Transverse colon (tissue), 4 donors: ENCODE measurements around the gene GOLGA8R.
"Not testable (repeated sequence)": the region's sequence is repeated elsewhere in the genome, so short reads cannot be mapped to it uniquely, and the experiment has no call there.

ENCODE experiments used
- CTCF ChIP-seq, 5 experiments: fragments of 200-600 bp in 3 of 5; fragments of 450-650 bp in 2 of 5; sonication (generic) in 3 of 5; IDR thresholded peaks; 1 replicate in 2 of 5; 2 replicates in 3 of 5; pipeline ENCODE4 v1.5.1; 2016 to 2017; ENCODE audit warnings: antibody characterized with exemption in 5 of 5, inconsistent platforms in 3 of 5, mild to moderate bottlenecking in 2 of 5, moderate library complexity in 1 of 5
- EP300 ChIP-seq: sonication (generic); formaldehyde crosslinking; IDR thresholded peaks from one replicate; pipeline ENCODE4 v1.6.1; 2017; ENCODE audit warnings: antibody characterized with exemption, low read depth
- POLR2A ChIP-seq: fragments of 450-650 bp; IDR thresholded peaks from one replicate; pipeline ENCODE4 v1.6.1; 2016; ENCODE audit warnings: antibody characterized with exemption, mild to moderate bottlenecking, moderate library complexity
- POLR2AphosphoS5 ChIP-seq, 3 donors: sonication (generic); formaldehyde crosslinking; IDR thresholded peaks; one replicate each; pipeline ENCODE4 v1.6.1; 2016; ENCODE audit warnings: antibody characterized with exemption in 3 of 3

- TF ChIP-seq POLR2A; CTCF (IDR thresholded peaks at IDR 0.05); POLR2AphosphoS5 (IDR thresholded peaks at IDR 0.05); EP300: not testable (repeated sequence)
Measured at GRCh38 chr15:30420723-30421122, 6.7 kb upstream of the GOLGA8R start.
